Smooth muscle cell (in vitro differentiated cells): Measurements from ENCODE around the gene EPN1. TPM values are rescaled to one million over a fixed set of nuclear protein-coding genes. Genes with fewer than 3 reads are reported as not detected.

Experiments
- DNase-seq: peaks from one replicate; lab custom pipeline; 2025; ENCODE audit not compliant: unreplicated experiment; lab: John Stamatoyannopoulos, UW
- H2AFZ ChIP-seq: fragments of 200-600 bp; sonication (generic); 2 replicates; pipeline ENCODE4 v1.6.0; 2016; ENCODE audit warnings: antibody characterized with exemption, low read depth, mild to moderate bottlenecking
- H3F3A ChIP-seq: fragments of 200-600 bp; sonication (generic); 2 replicates; pipeline ENCODE4 v1.6.0; 2017; ENCODE audit warnings: antibody characterized with exemption, low read depth
- H3K27ac ChIP-seq: fragments of 200-600 bp; sonication (generic); 2 replicates; pipeline ENCODE4 v1.5.1; 2016; ENCODE audit warnings: low read depth, mild to moderate bottlenecking
- H3K27me3 ChIP-seq: fragments of 200-600 bp; sonication (generic); 2 replicates; pipeline ENCODE4 v1.6.1; 2016; ENCODE audit warnings: low read depth, mild to moderate bottlenecking
- H3K36me3 ChIP-seq: fragments of 200-600 bp; sonication (generic); 2 replicates; pipeline ENCODE4 v1.5.1; 2016; ENCODE audit warnings: low read depth
- H3K4me1 ChIP-seq: fragments of 200-600 bp; sonication (generic); 2 replicates; pipeline ENCODE4 v1.5.1; 2016; ENCODE audit warnings: low read depth
- H3K4me2 ChIP-seq: fragments of 200-600 bp; sonication (generic); 2 replicates; pipeline ENCODE4 v1.6.0; 2016; ENCODE audit warnings: mild to moderate bottlenecking
- H3K4me3 ChIP-seq: fragments of 200-600 bp; sonication (generic); 2 replicates; pipeline ENCODE4 v1.5.1; 2016; ENCODE audit warnings: mild to moderate bottlenecking
- H3K79me2 ChIP-seq: fragments of 200-600 bp; sonication (generic); 2 replicates; pipeline ENCODE4 v1.6.0; 2016; ENCODE audit warnings: low read depth, mild to moderate bottlenecking
- H3K9ac ChIP-seq: fragments of 200-600 bp; sonication (generic); 2 replicates; pipeline ENCODE4 v1.6.0; 2016; ENCODE audit warnings: low read depth
- H3K9me3 ChIP-seq: fragments of 200-600 bp; sonication (generic); replicated peaks from 2 replicates; pipeline ENCODE4 v1.5.1; 2016; ENCODE audit warnings: low read depth
- H4K20me1 ChIP-seq: fragments of 200-600 bp; sonication (generic); 2 replicates; pipeline ENCODE4 v1.6.0; 2016; ENCODE audit warnings: low read depth
- CTCF ChIP-seq: fragments of 200-600 bp; sonication (generic); IDR thresholded peaks from 2 replicates; pipeline ENCODE4 v1.5.1; 2017; ENCODE audit warnings: borderline replicate concordance, mild to moderate bottlenecking, antibody characterized with exemption; ENCODE audit not compliant: insufficient read depth, poor library complexity, severe bottlenecking
- WGBS: methylation state at CpG from one replicate; pipeline ENCODE4 v1.1.7; 2016; ENCODE audit warnings: low lambda C conversion rate; 5-methylcytosine and 5-hydroxymethylcytosine counted together
- polyA plus RNA-seq: library from polyadenylated mRNA; unstranded; fragments of >200 nt; fragmentation: Nextera tagmentation; extraction: Ambion mirVana; gene quantifications from 2 replicates; pipeline ENCODE4 v1.2.1, GENCODE V29; 2016
- total RNA-seq: library from RNA; depleted of rRNA; stranded (reverse); fragments of >200 nt; gene quantifications from 2 replicates; pipeline ENCODE4 v1.2.3, GENCODE V29; 2014

EPN1 gene
- total and polyA plus RNA-seq, 2 experiments from 2014 or later = 25.3 to 121 TPM

- Histone ChIP-seq H3K79me2 (peaks cover 57% of the 10 kb centered on the region), H3K27me3 (no peaks in the 10 kb centered on the region), H3K9me3 (no peaks in the 10 kb centered on the region), H3F3A (peaks cover 15% of the 10 kb centered on the region), H2AFZ (peak within 1 kb of the TSS; percentile 81), H3K27ac (peak within 1 kb of the TSS; percentile 62), H3K4me1 (peaks cover 18% of the 10 kb centered on the region), H3K9ac (peak within 1 kb of the TSS; percentile 80), H4K20me1 (no peaks in the 10 kb centered on the region), H3K4me2 (peak within 1 kb of the TSS; percentile 97), H3K36me3 (no peaks in the 10 kb centered on the region), H3K4me3 (peak within 1 kb of the TSS; percentile 79)
- DNase-seq = no peak
- 1% methylated on average over 52 of the region's 89 CpGs for WGBS
- no peak for TF ChIP-seq CTCF
These were observed 34.2 kb upstream of the EPN1 start, which contains the start of gene ZNF580 for GRCh38 chr19:55640577-55641425. Gene ZNF580 (plus strand): TSS chr19:55641002. CDS start chr19:55642509, 1,507 bp downstream.

GRCh38 chr19:55641426-55642152 lies 33.4 kb upstream of the EPN1 start:
- Histone ChIP-seq H3K9me3 (no peaks in the 10 kb centered on the region), H3K36me3 (no peaks in the 10 kb centered on the region), H3K79me2 (peaks cover 57% of the 10 kb centered on the region), H3F3A (peaks cover 12% of the 10 kb centered on the region), H3K27me3 (no peaks in the 10 kb centered on the region), H3K27ac (peak overlapping the region; percentile 62), H3K4me1 (peaks cover 15% of the 10 kb centered on the region), H4K20me1 (no peaks in the 10 kb centered on the region), H3K9ac (peak overlapping the region; percentile 80), H3K4me2 (peak overlapping the region; percentile 97), H3K4me3 (peak overlapping the region; percentile 79), H2AFZ (peak overlapping the region; percentile 81)
- TF ChIP-seq CTCF = no peak
- 2% methylated on average over 23 of the region's 25 CpGs for WGBS
- no peak for DNase-seq

- H3F3A ChIP-seq = peaks cover 19% of the 10 kb centered on the region
- peak overlapping the region; percentile 62 for H3K27ac ChIP-seq
- H3K9me3 ChIP-seq = no peaks in the 10 kb centered on the region
- WGBS = under 1% methylated on average over 47 of the region's 65 CpGs
- TF ChIP-seq CTCF = no peak
- no peaks in the 10 kb centered on the region for H3K36me3 ChIP-seq
- H3K4me1 ChIP-seq = peaks cover 21% of the 10 kb centered on the region
- H3K4me2 ChIP-seq = peak overlapping the region; percentile 97
- peak overlapping the region; percentile 80 for H3K9ac ChIP-seq
- DNase-seq = no peak
- no peaks in the 10 kb centered on the region for H4K20me1 ChIP-seq
- peaks cover 58% of the 10 kb centered on the region for H3K79me2 ChIP-seq
- no peak overlapping the region for H2AFZ ChIP-seq
- H3K27me3 ChIP-seq = no peaks in the 10 kb centered on the region
- peak overlapping the region; percentile 79 for H3K4me3 ChIP-seq
These were observed 32.6 kb upstream of the EPN1 start for GRCh38 chr19:55642153-55643002.
